ENCODE results near the gene MAN1A1. TPM values are rescaled to one million over a fixed set of nuclear protein-coding genes. Genes with fewer than 3 reads are reported as not detected.

The MAN1A1 gene
- total and polyA plus RNA-seq, 2 of the 4 experiments (the other 2 are of a cell fraction) = 5.9 to 6.4 TPM

DNA sequence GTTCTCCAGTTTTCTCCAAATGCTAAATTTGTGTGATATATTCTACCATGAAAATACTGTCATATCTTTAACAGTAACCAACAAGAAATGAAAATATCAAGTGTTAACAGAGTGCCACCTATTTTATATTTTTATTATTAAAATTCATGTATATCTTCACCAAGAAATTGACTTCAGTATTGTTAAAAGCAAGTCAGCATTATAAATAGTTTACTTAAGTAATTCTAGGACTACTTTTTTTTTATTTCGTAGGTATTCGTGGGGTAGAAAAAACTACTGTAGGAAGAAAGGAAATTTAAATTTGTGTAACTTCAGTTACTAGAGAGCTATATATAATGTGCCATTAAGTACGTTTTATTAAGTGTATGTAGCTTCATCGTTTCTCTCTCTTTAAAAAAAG, 6.3 kb upstream of the MAN1A1 start:
- in situ Hi-C loops (cut with MboI; ENCODE audit: low sequenced_read_pairs) = no loop called here

More for the DNA sequence above, 6.3 kb upstream of the MAN1A1 start:
- H2BK5ac ChIP-seq (ENCODE audit: low read depth, low read length, poor library complexity, severe bottlenecking) = no peak overlapping the region
- no peaks in the 10 kb centered on the region for H3K9me3 ChIP-seq (ENCODE audit: control insufficient read depth, insufficient read depth, low read length)
- dilution Hi-C loops (cut with HindIII; ENCODE audit: low sequenced_read_pairs, unreplicated experiment) (no loop called here), intact Hi-C loops (cut with micrococcal nuclease) (loop anchor here (10.0 kb wide), 2 partner anchors 1679 to 1869 kb away; no protein-coding TSS in a partner anchor)
- H2BK120ac ChIP-seq (ENCODE audit: low read depth, low read length) = no peak overlapping the region
- no peaks in the 10 kb centered on the region for H4K20me1 ChIP-seq (ENCODE audit: insufficient read depth, low read length)
- ChIA-PET CTCF (no interaction called here), POLR2A (ENCODE audit: unreplicated experiment) (no interaction called here)
- no peak overlapping the region for H3K4me2 ChIP-seq (ENCODE audit: low read depth, low read length)
- H3K4me1 ChIP-seq (ENCODE audit: control insufficient read depth, insufficient read depth, low read length) = no peaks in the 10 kb centered on the region
- H3K4me3 ChIP-seq (ENCODE audit: insufficient read depth, low read depth, low read length) = no peak overlapping the region
- H4K8ac ChIP-seq (ENCODE audit: low read depth in 2 of 2, low read length in 2 of 2) = no peak overlapping the region
- H2BK20ac ChIP-seq (ENCODE audit: low read depth, low read length) = no peak overlapping the region
- H3K79me1 ChIP-seq (ENCODE audit: low read depth in 1 of 2, low read length in 2 of 2) = no peaks in the 10 kb centered on the region
- H2BK15ac ChIP-seq (ENCODE audit: low read depth, low read length) = no peak overlapping the region
- no TSS peak for BruUV-seq (replicated peaks)
- no peak overlapping the region for H3K27ac ChIP-seq (ENCODE audit: insufficient read depth, low read length)
- H4K5ac ChIP-seq (ENCODE audit: low read depth, low read length) = no peak overlapping the region
- no peaks in the 10 kb centered on the region for H3K9me1 ChIP-seq (ENCODE audit: insufficient read depth, low read length)
- no peak overlapping the region for H3K23ac ChIP-seq (ENCODE audit: low read depth, low read length)
- no peak overlapping the region for H3K18ac ChIP-seq (ENCODE audit: low read depth, low read length)
- no peak overlapping the region for H3K4ac ChIP-seq (ENCODE audit: low read depth, low read length)
- no peak overlapping the region for H3K56ac ChIP-seq (ENCODE audit: extremely low read depth, insufficient read depth, low read length)
- ATAC-seq (ENCODE audit: low read depth) = no peak
- H3K36me3 ChIP-seq (ENCODE audit: control insufficient read depth, insufficient read depth, low read length) = no peaks in the 10 kb centered on the region
- H2AK5ac ChIP-seq (ENCODE audit: low read depth, low read length) = no peak overlapping the region
- H3K14ac ChIP-seq (replicated peaks; ENCODE audit: low read depth, low read length) = no peak overlapping the region
- no peaks in the 10 kb centered on the region for H3K27me3 ChIP-seq (ENCODE audit: control insufficient read depth, insufficient read depth, low read length)
- H4K91ac ChIP-seq (ENCODE audit: insufficient read depth, low read depth, low read length) = no peak overlapping the region
- no peak overlapping the region for H2AFZ ChIP-seq (replicated peaks; ENCODE audit: low read length, poor library complexity)
- WGBS, 2 experiments (ENCODE audit: extremely low coverage in 2 of 2, insufficient read length in 1 of 2) = no CpG with 5 or more reads among the region's 4 CpGs
- no peak overlapping the region for H2AK9ac ChIP-seq (replicated peaks; ENCODE audit: low read depth, low read length, poor library complexity)
- TF ChIP-seq CTCF (conservative IDR thresholded peaks at IDR 0.05; ENCODE audit: low read depth, low read length) = no peak
- no peak for TF ChIP-seq CHD1 (IDR thresholded peaks at IDR 0.05; ENCODE audit: low read depth, low read length)
- no peak for TF ChIP-seq RCOR1 (IDR thresholded peaks at IDR 0.05; ENCODE audit: insufficient replicate concordance, low read length)
- TF ChIP-seq NFE2L2 (IDR thresholded peaks at IDR 0.05; ENCODE audit: low read depth, low read length) = no peak
- TF ChIP-seq ELK1 (IDR thresholded peaks at IDR 0.05; ENCODE audit: borderline replicate concordance, low read depth, low read length) = no peak
- TF ChIP-seq FOS (IDR thresholded peaks at IDR 0.05; ENCODE audit: low read depth, low read length) = no peak
- no peak for TF ChIP-seq MXI1 (IDR thresholded peaks at IDR 0.05; ENCODE audit: borderline replicate concordance, low read depth, low read length)
- TF ChIP-seq POLR2A (IDR thresholded peaks at IDR 0.05; ENCODE audit: low read depth, low read length) = no peak
- no peak for TF ChIP-seq CEBPB (IDR thresholded peaks at IDR 0.05; ENCODE audit: low read depth, low read length)
- TF ChIP-seq RFX5 (IDR thresholded peaks at IDR 0.05; ENCODE audit: low read depth, low read length) = no peak
- no peak for TF ChIP-seq USF2 (IDR thresholded peaks at IDR 0.05; ENCODE audit: low read depth, low read length)
- TF ChIP-seq BHLHE40 (IDR thresholded peaks at IDR 0.05; ENCODE audit: low read depth, low read length) = no peak
- no peak overlapping the region for H3K9ac ChIP-seq (ENCODE audit: low read depth, low read length)
- DNase-seq = no peak
